ENCODE results near the gene ZNF407.
"Not testable (repeated sequence)": the region's sequence is repeated elsewhere in the genome, so short reads cannot be mapped to it uniquely, and the experiment has no call there.

ZNF407 gene

GRCh38 chr18:75075429-75075841, 477.8 kb downstream of the ZNF407 start:
- no peak for DNase-seq
- Mint-ChIP-seq H3K9me3 (peaks cover 30% of the 10 kb centered on the region), H3K27ac (no peak overlapping the region), H3K4me3 (no peak overlapping the region), H3K27me3 (ENCODE audit: low read depth, poor library complexity) (no peaks in the 10 kb centered on the region), H3K4me1 (peaks cover 16% of the 10 kb centered on the region), H3K36me3 (ENCODE audit: low read depth) (no peaks in the 10 kb centered on the region)
- no peak for TF ChIP-seq CTCF (IDR thresholded peaks at IDR 0.05)

- Mint-ChIP-seq H3K9me3 (peaks cover 30% of the 10 kb centered on the region), H3K27ac (no peak overlapping the region), H3K4me3 (no peak overlapping the region), H3K36me3 (ENCODE audit: low read depth) (no peaks in the 10 kb centered on the region), H3K27me3 (ENCODE audit: low read depth, poor library complexity) (no peaks in the 10 kb centered on the region), H3K4me1 (peaks cover 7% of the 10 kb centered on the region)
- DNase-seq, result no peak
- no peak for TF ChIP-seq CTCF (IDR thresholded peaks at IDR 0.05)
Observed at GRCh38 chr18:75076286-75076685, 478.6 kb downstream of the ZNF407 start.

GRCh38 chr18:75081486-75081885, 483.8 kb downstream of the ZNF407 start:
- H3K27me3 Mint-ChIP-seq (ENCODE audit: low read depth, poor library complexity), result peaks cover 5% of the 10 kb centered on the region
- no peak for TF ChIP-seq CTCF (IDR thresholded peaks at IDR 0.05)
- peaks cover 43% of the 10 kb centered on the region for H3K9me3 Mint-ChIP-seq
- DNase-seq, result no peak
- no peak overlapping the region for H3K27ac Mint-ChIP-seq
- H3K4me1 Mint-ChIP-seq, result peaks cover 5% of the 10 kb centered on the region
- no peaks in the 10 kb centered on the region for H3K36me3 Mint-ChIP-seq (ENCODE audit: low read depth)
- no peak overlapping the region for H3K4me3 Mint-ChIP-seq

- peaks cover 5% of the 10 kb centered on the region for H3K4me1 Mint-ChIP-seq
- peaks cover 5% of the 10 kb centered on the region for H3K27me3 Mint-ChIP-seq (ENCODE audit: low read depth, poor library complexity)
- TF ChIP-seq CTCF (IDR thresholded peaks at IDR 0.05), result no peak
- H3K4me3 Mint-ChIP-seq, result no peak overlapping the region
- no peaks in the 10 kb centered on the region for H3K36me3 Mint-ChIP-seq (ENCODE audit: low read depth)
- peaks cover 28% of the 10 kb centered on the region for H3K9me3 Mint-ChIP-seq
- DNase-seq, result no peak
- H3K27ac Mint-ChIP-seq, result no peak overlapping the region
Observed at GRCh38 chr18:75083131-75083530, 485.5 kb downstream of the ZNF407 start.

GRCh38 chr18:75083761-75084160, 486.1 kb downstream of the ZNF407 start:
- Mint-ChIP-seq H3K36me3 (ENCODE audit: low read depth) (no peaks in the 10 kb centered on the region), H3K27me3 (ENCODE audit: low read depth, poor library complexity) (peaks cover 5% of the 10 kb centered on the region), H3K4me3 (no peak overlapping the region)

GRCh38 chr18:75085676-75086075, 488.0 kb downstream of the ZNF407 start:
- not testable (repeated sequence) for H3K4me3 Mint-ChIP-seq; DNase-seq; H3K27me3 Mint-ChIP-seq (ENCODE audit: low read depth, poor library complexity); H3K27ac Mint-ChIP-seq; H3K4me1 Mint-ChIP-seq; H3K36me3 Mint-ChIP-seq (ENCODE audit: low read depth)
- H3K9me3 Mint-ChIP-seq, result peaks cover 17% of the 10 kb centered on the region

More at GRCh38 chr18:75083761-75084160, 486.1 kb downstream of the ZNF407 start:
- no peak for DNase-seq
- TF ChIP-seq CTCF (IDR thresholded peaks at IDR 0.05), result no peak
- Mint-ChIP-seq H3K4me1 (peaks cover 5% of the 10 kb centered on the region), H3K9me3 (peaks cover 22% of the 10 kb centered on the region), H3K27ac (no peak overlapping the region)
